ENCODE results near the gene SIX3.

SIX3 gene

DNA sequence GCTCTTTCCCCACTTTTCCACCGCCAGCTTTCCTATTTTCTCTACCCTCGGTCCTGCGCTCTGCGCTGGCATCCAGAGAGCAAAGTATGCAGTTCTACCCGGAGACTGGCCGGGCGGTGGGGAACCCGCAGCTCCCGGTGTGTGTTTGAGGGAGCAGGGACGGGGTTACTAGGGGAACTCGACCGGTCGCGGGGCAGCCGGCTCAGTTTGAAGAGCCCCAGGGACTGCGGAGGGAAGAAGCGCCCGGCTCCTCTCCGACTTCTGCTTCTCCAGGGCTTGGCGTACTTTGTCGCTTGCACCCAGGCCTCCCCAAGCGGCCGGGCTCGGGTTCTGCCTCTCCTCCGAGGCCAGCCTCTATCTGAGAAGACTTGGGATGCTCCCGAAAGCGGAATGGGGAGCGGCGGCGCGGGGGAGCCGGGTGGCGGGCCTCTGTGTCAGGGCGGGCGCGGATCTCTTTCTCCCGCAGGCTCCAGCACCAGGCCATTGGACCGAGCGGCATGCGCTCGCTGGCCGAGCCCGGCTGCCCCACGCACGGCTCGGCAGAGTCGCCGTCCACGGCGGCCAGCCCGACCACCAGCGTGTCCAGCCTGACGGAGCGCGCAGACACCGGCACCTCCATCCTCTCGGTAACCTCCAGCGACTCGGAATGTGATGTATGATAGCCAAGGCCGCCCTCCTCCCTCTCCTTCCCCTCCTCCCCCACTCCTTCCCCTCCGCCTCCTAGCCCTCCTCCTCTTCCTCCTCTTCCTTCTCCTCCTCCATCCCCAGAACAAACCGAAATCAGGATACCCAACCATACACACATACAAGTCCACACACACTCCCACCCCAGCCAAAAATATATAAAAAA is 2.8 kb downstream of the SIX3 start:
- DNase-seq, result no peak

DNA sequence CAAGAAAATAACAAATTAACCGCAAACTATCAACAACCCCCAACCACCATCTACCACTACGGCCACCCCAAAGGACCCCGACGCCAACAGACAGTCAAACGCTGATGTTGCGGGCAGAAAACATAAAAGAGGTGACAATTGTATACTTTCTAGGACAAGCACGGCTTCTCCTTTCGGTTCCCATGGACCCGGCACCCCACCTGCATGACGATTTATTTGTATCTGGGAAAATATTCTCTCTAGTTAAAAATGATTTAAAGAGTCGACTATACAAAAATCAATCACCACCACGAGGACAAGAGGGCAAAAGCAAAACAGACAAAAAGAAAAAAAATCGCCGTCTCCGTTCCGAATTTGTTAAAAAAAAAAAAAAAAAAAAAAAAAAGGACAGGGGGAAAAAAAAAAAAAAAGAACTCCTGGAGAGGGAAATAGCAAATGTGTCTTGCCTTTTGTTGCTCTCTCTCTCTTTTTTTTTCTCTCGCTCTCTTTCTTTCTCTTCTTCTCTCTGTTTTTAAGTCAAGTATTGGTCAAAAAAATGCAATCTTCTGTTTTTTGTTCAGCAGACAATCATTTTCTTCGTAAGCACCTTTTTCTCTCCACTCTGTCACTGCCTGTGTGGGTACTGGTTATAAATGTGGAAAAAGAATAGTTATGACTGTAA is 3.6 kb downstream of the SIX3 start:
- DNase-seq, result no peak

DNA sequence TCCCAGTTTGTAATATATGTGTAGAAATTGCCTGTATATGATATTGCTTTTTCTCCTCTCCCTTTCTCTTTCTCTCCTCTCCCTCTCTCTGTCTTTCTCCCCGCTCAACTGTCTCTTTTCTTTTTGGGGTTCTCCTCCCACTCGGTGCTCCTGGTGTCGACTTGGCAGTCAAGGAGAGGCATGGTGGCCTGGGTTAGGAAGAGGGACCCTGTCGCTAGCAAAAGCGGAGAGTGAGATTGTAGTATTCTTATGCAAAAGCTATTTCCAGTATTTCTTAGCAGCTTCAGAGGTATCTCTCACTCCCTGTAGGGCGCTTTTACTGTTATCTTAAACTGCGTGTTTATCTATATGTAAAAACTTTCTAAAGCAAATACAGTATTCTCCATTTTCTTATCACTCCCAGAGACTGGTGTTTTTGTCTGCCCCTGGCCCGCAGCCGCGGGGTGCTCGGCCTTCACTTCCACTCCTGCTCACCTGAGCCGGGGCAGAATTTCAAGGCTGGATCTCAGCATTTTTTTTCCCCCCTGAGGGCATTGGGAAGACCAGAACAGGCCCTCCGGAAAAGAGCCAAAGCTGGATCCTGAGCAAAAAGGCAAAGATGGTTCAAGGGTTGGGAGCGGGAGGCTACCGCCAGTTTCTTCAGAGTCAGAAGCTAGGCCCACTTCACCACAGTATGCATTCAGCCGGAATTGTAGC is 4.3 kb downstream of the SIX3 start:
- no peak for DNase-seq

DNA sequence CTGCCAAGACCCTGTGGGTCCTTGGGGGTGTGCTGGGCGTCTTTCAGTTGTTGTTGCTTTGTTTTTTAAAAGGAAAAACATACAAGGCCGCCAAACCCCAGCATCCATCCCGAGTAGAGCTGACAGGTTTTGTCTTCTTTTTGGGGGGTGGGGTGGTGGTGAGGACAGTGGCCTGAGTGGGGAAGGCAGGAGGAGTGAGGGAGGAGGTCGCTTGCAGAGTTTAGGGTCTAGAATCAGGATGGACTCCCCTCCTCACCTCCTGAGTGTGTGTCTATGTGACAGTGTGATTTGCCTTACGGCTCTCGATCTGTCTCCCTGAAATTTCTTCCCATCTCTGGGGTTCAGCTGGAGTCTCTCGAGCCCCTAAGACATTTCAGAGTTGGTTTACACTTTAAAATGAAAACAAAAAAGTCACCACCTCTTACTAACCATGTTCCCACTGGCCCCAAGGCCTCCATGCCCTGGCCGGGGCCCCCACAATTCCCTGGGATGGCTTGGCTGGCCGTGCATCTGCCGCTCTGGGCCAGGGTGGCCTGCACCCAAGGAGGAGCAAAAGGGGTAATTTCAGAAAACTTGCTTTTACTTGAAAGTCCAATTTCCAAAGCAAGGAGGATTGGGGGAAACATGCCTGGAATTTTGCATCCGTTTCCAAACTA is 5.0 kb downstream of the SIX3 start:
- no peak for DNase-seq

DNA sequence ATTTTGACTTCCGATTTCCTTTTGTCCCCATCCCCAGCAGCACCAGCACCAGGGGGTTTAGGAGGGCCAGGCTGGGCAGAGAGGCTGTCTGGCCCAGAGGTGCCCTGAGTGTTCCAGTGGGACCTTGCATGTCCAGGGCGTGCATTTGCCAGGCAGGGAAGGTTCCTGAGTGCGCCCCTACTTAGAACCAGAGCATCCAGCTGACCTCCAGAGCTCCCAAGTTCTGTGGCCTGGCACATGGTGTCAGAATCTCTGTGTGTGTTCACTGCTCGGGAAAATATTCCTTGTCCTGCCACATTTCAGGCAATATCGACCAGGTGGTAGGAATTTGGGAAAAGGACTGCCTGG is 5.5 kb downstream of the SIX3 start:
- DNase-seq, result no peak

DNA sequence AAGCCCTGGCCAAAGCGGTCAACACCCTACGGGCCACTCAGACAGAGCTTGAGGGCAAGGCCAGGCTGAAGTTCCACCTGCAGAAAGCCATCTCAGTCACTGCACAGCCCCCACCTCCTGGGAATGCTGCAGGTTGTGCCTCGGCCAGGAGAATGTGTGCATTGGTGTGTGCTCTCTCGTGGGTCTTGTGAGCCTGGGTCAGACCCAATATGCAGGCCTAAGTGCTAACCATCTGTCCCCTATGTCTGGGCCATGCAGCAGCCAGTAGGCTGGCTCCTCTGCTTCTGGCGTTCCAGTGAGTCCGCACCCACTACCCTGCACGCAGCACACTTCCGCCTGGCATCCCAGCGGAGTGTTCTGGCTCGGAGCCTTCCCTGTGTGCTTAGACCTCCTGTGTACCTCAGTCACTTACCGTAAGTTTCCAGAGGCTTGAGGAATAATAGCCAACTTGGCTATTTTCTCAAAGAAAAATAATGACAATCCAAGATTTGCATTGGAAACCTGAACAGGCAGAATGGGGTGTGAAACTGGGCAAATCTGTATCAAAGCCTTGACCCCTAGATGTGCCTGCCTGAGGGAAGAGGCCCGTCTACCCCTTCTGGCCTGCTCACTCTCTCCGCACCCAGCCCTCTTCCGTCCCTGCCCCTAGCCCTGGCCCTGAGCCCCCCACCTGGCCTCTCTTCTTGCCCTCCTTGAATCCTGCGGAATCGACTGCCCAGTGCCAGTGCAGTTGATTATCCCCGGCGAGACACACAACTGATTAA is 7.2 kb downstream of the SIX3 start:
- DNase-seq, result no peak

DNA sequence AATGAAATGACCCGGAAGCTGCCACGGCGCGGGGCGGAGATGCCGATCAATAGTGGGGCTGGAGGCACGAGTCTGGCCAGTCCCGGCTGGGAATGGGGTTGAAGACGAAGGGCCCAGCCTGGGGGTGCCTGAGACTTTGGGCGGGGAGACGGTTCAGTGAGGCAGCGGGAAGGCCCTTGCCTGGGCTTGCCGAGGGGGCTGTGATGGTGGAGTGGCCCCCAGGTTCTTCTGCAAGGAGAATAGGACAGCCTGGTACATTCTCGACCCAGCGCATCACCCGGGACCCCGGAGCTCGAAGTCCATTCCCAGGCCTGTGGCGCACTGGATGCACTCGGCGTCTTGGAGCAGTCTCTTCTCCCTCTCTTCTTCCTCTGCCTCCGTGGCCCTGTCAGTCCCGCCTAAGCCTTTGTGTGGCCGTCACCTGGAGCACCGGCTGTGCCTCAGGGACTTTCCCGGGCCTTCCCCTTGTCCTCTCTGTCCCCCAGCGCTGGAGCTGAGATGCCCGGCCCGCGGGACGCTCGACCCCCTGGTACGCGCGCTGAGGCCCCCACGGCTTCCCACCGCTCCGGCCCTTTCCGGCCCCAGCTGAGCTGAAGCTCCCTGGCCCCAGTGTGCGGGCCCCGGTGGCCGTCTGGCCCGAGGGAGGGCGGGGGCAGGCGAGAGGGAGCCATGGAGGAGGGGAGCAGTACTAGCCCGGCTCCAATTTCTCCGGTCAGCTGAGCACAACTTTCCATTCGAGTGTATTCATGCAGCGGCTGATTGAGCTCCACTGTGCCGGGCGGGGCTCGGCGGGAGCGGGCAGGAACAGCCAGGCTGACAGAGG is 8.0 kb downstream of the SIX3 start:
- no peak for DNase-seq

DNA sequence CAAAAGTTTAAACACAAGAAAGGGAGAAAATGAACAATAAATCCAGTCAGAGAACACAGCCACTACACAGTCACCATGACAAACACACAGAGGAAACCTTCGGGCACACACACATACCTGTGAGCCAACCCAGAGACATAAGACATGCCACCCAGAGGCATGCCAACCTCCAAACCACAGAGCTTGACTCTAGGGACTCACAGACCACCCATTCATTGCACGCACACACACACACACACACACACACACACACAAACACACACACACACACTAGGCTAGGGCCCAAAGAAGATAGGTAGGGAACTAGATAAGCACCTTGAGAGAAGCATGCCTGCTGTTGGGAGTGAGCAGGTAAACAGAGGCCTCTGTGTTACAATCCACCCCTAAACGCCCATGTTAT is 9.1 kb downstream of the SIX3 start:
- DNase-seq, result no peak

DNA sequence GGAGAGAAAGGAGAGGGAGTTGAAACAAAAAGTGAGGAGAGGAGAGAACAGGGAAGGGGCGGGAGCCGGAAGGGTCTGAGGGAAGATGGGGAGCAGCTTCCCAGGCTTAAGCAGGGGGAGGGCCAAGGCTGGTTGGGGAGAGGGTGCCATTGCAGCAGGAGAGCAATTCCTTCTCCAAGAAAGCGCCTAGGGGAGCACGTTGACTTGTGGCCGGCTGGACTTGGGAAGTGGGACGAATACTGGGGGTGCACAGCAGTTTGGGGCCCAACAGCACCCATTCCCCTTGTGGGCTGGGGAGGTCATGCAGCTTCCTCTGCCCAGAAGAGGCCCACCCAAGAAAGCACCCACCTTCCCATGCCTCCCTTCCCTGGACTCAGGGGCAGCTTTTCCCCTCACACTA is 9.6 kb downstream of the SIX3 start:
- DNase-seq, result no peak

DNA sequence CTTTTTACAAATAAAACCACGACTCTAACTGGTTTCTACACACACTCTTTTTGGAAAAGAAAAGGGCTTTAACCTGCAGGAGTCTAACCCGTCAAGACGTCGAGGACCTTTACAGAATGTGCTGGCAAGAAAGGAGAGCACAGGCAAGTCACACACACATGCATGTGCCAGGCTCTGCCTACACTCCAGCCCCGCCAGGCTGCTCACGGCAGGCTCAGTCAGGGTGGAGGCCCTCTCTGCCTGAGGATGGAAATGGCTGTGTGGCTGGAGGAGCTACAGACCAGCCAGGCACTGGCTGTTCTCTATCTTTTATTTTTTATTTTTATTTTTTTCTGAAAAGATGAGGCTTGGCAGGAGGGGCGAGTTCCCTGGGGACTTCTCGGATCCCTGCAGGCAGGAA is 10.2 kb downstream of the SIX3 start:
- DNase-seq, result no peak

DNA sequence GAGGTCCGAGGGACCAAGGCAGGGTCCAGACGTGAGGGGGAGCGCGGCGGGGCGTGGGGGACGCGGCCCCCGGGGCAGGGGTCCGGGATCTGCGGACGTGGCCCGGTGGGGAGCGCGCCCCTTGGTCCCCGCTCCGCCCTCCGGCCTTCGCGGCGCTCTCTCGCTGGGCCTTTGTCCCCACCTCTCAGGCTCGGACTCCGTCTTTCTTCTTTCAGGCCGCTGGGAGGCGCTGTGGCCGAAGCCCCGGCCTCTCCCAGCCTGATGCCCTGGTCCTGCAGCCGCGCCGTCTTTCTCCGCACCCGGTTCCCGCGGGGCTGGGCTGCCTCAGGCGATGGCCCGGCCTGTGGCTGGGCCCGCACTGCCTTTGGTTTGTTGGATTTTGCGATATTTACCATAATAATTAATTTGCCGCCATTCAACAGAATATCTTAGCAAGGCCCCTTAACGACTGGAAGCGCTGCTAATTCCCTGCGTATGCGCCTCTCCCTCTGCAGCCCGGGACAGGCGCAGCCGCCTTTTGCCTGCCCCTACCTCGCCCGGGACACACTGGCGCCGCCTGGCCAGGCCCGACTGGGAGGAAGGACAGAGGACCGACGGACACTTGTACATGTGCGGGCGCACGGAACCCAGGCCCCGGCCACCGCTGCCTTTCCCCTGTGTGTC is 10.8 kb downstream of the SIX3 start:
- peak; percentile 64 for DNase-seq

DNA sequence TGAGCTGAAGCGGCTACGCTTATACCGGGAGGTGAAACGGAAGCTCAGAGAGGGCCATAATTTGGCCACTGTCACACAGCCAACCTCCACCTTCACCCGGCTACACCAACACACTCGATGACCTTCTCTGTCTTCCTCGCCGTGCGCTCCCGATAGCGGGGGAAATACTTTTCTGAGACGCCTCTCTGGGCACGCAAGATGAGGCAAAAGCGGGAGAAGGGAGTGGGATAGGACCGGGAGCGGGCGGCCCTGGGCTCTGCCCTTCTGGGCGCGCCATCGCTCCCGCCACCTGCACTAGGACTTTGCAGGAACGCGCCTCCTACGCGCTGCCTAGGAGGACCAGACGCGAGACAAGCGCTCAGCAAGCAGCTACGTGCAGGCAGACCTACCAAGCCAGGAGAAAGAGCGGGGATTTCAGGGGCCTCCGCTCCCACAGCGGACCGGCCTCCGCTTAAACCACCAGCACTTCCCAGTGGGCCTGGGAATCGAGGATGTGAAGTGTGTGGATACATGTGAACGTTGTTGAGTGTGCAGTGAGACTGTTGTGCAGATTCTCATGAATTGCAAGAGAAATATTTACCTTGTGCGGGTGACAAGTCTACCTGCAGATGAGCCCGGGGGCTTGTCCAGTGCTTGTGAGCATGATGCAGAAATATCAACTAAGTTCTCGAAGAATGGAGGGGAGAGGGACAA is 11.4 kb downstream of the SIX3 start:
- no peak for DNase-seq

DNA sequence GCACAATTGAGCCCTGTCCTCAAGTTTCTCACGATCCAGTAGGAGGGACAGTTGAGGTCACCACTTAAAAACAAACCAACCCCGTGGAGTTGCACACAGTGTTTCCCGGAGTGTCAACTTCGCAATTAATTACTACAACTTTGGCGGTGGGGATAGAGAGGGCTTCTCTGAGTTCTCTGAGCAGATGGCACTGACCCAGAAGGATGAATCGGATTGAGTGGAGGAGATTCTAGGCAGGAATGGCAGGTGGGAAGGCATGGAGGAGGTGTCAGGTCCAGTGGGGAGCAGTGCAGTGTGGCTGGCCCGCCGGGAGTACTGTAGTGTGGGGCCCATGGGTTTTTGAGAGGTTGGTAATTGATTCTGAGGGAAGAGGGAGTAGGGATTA is 12.0 kb downstream of the SIX3 start:
- DNase-seq, result no peak

DNA sequence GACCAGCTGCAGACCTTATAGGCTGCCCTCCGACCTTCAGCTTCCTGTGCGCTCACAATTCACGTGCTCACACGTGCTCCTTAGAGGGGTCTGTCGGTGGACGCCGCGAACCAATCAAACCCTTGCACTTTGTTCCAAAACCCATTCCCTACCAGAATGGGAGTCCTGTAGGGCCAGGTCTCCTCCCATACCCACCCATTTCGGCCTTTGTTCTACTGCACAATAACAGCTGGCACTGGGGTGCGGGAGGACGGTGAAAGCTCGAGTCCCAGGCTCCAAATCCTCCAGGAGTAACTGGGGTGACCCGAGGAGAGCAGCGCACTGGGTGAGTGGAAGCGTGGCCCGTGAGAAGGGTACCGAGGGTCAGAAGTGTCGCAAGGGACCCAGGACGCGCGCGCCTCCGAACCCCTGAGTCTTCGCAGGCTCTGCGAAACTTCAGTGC is 13.0 kb downstream of the SIX3 start:
- no peak for DNase-seq

DNA sequence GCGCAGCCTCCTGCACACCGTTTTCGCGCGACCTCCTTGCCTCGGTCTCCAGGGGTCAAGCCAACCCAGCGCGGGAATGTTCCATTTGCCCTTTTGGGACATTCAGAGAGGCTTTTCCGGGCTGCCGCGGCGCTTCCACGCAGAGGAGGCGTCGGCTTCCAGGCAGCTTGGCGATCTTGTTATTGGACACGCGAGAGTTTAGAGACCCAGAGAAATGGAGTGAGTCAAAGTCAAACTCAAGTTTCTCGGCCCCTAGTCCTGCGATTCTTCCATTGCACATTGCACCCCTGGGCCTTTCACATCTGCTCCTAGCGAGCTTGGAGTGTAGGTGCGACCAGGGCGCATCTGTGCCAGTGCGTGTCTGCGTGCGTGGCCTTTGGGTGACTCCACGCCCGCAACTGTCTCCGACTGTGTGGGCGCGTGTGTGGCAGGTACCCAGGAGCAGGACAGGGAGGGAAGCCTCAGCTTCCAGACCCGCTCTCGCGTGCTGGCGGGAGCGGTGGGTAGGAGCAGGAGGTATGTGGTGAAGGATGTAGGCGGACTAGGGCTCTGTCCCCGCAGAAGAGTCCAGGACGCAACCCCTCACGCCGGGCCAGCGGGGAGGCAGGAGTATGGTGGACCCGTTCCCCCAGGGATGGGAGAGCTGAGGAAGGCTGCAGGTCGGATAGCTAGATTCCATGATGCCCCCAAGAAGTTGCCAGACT is 13.5 kb downstream of the SIX3 start:
- no peak for DNase-seq

DNA sequence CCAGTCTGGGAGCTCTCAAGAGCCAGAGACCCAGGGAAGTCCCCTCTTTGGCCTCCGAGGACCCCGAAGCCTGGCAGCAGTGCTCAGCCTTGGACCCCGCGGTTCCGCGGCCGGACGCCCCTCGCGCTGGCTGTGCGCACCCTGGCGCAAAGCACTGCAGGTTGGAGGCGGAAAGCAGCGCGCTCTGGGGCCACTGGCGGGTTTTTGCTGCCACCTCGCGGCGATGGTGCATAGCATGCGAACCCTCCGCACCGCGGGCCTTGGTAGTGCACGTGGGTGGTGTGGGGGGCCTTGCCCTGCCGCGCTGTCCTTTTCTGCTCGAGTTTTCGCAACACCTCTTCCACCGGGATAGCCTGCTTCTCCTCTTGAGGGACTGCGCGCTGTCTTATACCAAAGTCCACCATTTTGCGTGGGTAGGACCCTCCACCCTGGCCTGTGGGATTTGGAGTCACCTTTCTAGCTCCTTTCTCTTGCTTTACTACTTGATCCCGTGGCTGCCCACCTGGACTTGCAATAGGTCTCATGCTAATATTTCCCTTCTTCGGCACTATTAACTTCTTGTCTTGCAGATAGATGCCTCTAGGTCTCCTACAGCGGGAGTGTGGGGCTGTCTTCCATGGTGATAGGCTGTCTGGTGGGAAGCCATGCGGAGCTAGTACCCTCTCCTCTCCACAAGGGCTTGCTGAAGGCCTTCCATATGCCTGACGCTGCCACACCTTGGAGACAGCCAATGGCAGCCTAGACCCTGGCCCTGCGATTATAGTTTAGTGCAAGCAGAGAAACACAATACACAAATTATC is 14.3 kb downstream of the SIX3 start:
- peak; percentile 89 for DNase-seq

DNA sequence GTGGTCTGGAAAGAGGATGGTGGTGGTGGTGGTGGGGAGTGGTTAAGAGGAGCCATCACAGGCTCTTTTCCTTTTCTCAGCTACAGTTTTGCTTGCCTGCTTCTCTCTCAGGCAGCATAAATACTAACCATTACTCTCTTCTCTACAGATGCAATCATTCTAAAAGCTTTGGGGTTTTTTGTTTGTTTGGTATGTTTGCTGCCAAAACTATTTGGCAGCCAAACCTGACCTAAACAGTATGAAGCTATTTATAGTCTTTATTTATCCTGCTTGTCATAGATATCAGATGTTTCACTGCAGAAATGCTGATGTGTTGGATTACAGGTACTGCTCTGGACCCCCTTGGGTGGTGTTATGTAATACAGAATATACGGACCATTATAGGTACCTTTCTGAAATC is 15.3 kb downstream of the SIX3 start:
- no peak for DNase-seq

DNA sequence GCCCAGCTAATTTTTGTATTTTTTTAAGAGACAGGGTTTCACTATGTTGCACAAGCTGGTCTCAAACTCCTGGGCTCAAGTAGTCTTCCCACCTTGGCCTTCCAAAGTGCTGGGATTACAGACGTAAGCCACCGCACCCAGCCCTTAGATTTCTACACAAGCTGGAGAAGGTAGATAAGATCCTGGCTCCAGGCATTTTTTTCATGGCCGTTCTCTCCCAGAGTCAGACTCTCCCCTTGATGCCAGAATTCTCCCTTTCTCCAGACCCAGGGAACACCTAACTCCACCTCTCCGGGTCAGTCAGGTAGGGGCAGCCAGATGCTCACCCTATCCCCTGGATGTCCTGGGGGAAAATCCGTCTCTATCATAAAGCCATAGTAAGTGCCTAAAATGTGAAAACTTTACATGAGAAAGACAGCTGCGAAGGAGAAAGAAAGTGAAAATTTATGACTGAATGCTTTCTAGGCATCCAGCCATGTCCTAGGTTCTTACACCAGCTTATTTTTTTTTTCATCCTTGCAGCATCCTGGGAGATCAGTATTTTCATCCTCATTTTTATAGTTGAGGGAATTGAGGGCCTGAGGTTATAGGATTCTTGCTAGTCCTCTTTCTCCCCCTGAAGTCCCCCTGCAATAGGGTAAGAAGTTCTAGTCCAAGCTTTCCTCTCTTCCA is 16.3 kb downstream of the SIX3 start:
- no peak for DNase-seq

DNA sequence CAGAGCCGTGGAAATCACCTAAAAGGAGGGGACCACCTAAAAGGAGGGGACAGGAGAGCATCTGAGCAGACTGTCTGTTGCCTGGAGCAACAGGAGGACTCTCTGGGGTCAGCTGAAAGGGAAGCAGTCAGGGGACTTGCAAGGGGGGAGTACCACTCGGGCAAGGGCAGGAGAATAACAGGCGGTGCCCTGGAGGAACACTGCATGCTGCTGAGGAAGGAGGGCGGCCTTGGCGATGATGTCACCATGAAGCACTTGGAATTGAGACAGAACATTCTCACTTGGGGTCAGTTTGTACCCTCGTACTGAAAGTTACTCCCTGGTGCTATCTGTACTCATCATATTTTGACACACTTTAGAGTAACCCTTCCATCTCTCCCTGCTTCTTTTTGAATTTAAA is 18.4 kb downstream of the SIX3 start:
- DNase-seq, result no peak
